CD4-positive, alpha-beta T cell treated with Interleukin-4 for 1 hour (primary cell): Measurements from ENCODE around the gene ZNF554.
"Not testable (repeated sequence)": the region's sequence is repeated elsewhere in the genome, so short reads cannot be mapped to it uniquely, and the experiment has no call there.

Experiments used
- DNase-seq, 2 donors: peaks; one replicate each; pipeline ENCODE4 v3.0.0-alpha.2; 2020 to 2022

The ZNF554 gene

GRCh38 chr19:2808129-2808941 is 11.3 kb upstream of the ZNF554 start:
- DNase-seq: no peak

- no peak for DNase-seq
Observed at GRCh38 chr19:2809387-2810140, 10.1 kb upstream of the ZNF554 start.

- no peak for DNase-seq
Observed at GRCh38 chr19:2810141-2811091, 9.3 kb upstream of the ZNF554 start.

- DNase-seq: no peak
Observed at GRCh38 chr19:2811221-2811722, 8.4 kb upstream of the ZNF554 start.

- DNase-seq: no peak
Observed at GRCh38 chr19:2811735-2812413, 7.8 kb upstream of the ZNF554 start.

- no peak for DNase-seq
Observed at GRCh38 chr19:2812414-2813234, 7.0 kb upstream of the ZNF554 start.

GRCh38 chr19:2813235-2814160 is 6.2 kb upstream of the ZNF554 start:
- DNase-seq: no peak

- DNase-seq: no peak
Observed at GRCh38 chr19:2814426-2814825, 5.2 kb upstream of the ZNF554 start.

GRCh38 chr19:2815191-2815614 is 4.5 kb upstream of the ZNF554 start:
- DNase-seq: no peak

GRCh38 chr19:2815923-2816322 is 3.7 kb upstream of the ZNF554 start:
- DNase-seq: no peak

- no peak for DNase-seq
Observed at GRCh38 chr19:2816641-2817040, 3.0 kb upstream of the ZNF554 start.

GRCh38 chr19:2817237-2817829 is 2.3 kb upstream of the ZNF554 start:
- not testable (repeated sequence) for DNase-seq

GRCh38 chr19:2820112-2820702 is 539 bp downstream of the ZNF554 start:
- DNase-seq: peak in 1 of 2 donors; percentile 12

GRCh38 chr19:2822846-2823245 is 3.2 kb downstream of the ZNF554 start:
- DNase-seq: no peak

GRCh38 chr19:2823646-2824045 is 4.0 kb downstream of the ZNF554 start:
- no peak for DNase-seq

- no peak for DNase-seq
Observed at GRCh38 chr19:2824129-2824528, 4.5 kb downstream of the ZNF554 start.

GRCh38 chr19:2827022-2827421 is 7.4 kb downstream of the ZNF554 start:
- DNase-seq: no peak

- no peak for DNase-seq
Observed at GRCh38 chr19:2827840-2828489, 8.3 kb downstream of the ZNF554 start.
